ENCODE results near the gene HAND2. TPM values are rescaled to one million over a fixed set of nuclear protein-coding genes. Genes with fewer than 3 reads are reported as not detected.

HAND2 gene
- total and polyA plus RNA-seq, 4 donors: 0.06 to 0.77 (median 0.21) TPM

- H3K4me3 ChIP-seq: no peak overlapping the region
- H3K4me1 ChIP-seq (ENCODE audit: control insufficient read depth in 5 of 5, insufficient read depth in 5 of 5, low read length in 5 of 5): peaks cover 0 to 3% (median 0%) of the 10 kb centered on the region in 5 donors
- H3K36me3 ChIP-seq (ENCODE audit: control insufficient read depth in 4 of 4, insufficient read depth in 4 of 4, low read length in 4 of 4): no peaks in the 10 kb centered on the region
- no peaks in the 10 kb centered on the region for H3K27me3 ChIP-seq (ENCODE audit: control insufficient read depth in 3 of 3, insufficient read depth in 3 of 3, low read length in 2 of 3)
- WGBS, 2 donors: 63 to 70% methylated on average over 3 of the region's 3 CpGs
- ATAC-seq (ENCODE audit: insufficient read depth, low FRiP score) (no peak), DNase-seq (no peak)
- peaks cover 0 to 3% (median 0%) of the 10 kb centered on the region in 4 donors for H3K9me3 ChIP-seq (ENCODE audit: control insufficient read depth in 4 of 4, insufficient read depth in 3 of 4, low read length in 3 of 4)
- no peak overlapping the region for H3K9ac ChIP-seq (ENCODE audit: insufficient read depth in 1 of 2, low read length in 2 of 2)
- no peak for TF ChIP-seq CTCF (IDR thresholded peaks at IDR 0.05; ENCODE audit: control extremely low read depth, extremely low read depth)
- no peak overlapping the region for H3K27ac ChIP-seq (ENCODE audit: low read depth in 1 of 2, low read length in 1 of 2)
Observed at GRCh38 chr4:173572493-173573129, 42.6 kb upstream of the HAND2 start.

- peaks cover 0 to 3% (median 0%) of the 10 kb centered on the region in 5 donors for H3K4me1 ChIP-seq (ENCODE audit: control insufficient read depth in 5 of 5, insufficient read depth in 5 of 5, low read length in 5 of 5)
- peaks cover 0 to 3% (median 0%) of the 10 kb centered on the region in 4 donors for H3K9me3 ChIP-seq (ENCODE audit: control insufficient read depth in 4 of 4, insufficient read depth in 3 of 4, low read length in 3 of 4)
- WGBS, 2 donors: 60 to 64% methylated on average over 2 of the region's 2 CpGs
- no peak for DNase-seq
- no peak overlapping the region for H3K4me3 ChIP-seq
- no peak for TF ChIP-seq CTCF (IDR thresholded peaks at IDR 0.05; ENCODE audit: control extremely low read depth, extremely low read depth)
- H3K36me3 ChIP-seq (ENCODE audit: control insufficient read depth in 4 of 4, insufficient read depth in 4 of 4, low read length in 4 of 4): no peaks in the 10 kb centered on the region
- H3K9ac ChIP-seq (ENCODE audit: insufficient read depth in 1 of 2, low read length in 2 of 2): no peak overlapping the region
- ATAC-seq (ENCODE audit: insufficient read depth, low FRiP score): no peak
- no peak overlapping the region for H3K27ac ChIP-seq (ENCODE audit: low read depth in 1 of 2, low read length in 1 of 2)
- no peaks in the 10 kb centered on the region for H3K27me3 ChIP-seq (ENCODE audit: control insufficient read depth in 3 of 3, insufficient read depth in 3 of 3, low read length in 2 of 3)
Observed at GRCh38 chr4:173571620-173572019, 41.6 kb upstream of the HAND2 start.

- ATAC-seq (ENCODE audit: insufficient read depth, low FRiP score): no peak
- Histone ChIP-seq H3K4me1 (ENCODE audit: control insufficient read depth in 5 of 5, insufficient read depth in 5 of 5, low read length in 5 of 5) (no peaks in the 10 kb centered on the region), H3K9ac (ENCODE audit: insufficient read depth in 1 of 2, low read length in 2 of 2) (no peak overlapping the region), H3K4me3 (no peak overlapping the region), H3K27ac (ENCODE audit: low read depth in 1 of 2, low read length in 1 of 2) (no peak overlapping the region), H3K36me3 (ENCODE audit: control insufficient read depth in 4 of 4, insufficient read depth in 4 of 4, low read length in 4 of 4) (no peaks in the 10 kb centered on the region), H3K27me3 (ENCODE audit: control insufficient read depth in 3 of 3, insufficient read depth in 3 of 3, low read length in 2 of 3) (no peaks in the 10 kb centered on the region), H3K9me3 (ENCODE audit: control insufficient read depth in 4 of 4, insufficient read depth in 3 of 4, low read length in 3 of 4) (no peaks in the 10 kb centered on the region)
- TF ChIP-seq CTCF (IDR thresholded peaks at IDR 0.05; ENCODE audit: control extremely low read depth, extremely low read depth): no peak
- WGBS, 2 donors: 81 to 91% methylated on average over 2 of the region's 2 CpGs
- DNase-seq: no peak
Observed at GRCh38 chr4:173565281-173565680, 35.3 kb upstream of the HAND2 start.

GRCh38 chr4:173564461-173564860, 34.4 kb upstream of the HAND2 start:
- TF ChIP-seq CTCF (IDR thresholded peaks at IDR 0.05; ENCODE audit: control extremely low read depth, extremely low read depth): no peak
- Histone ChIP-seq H3K9ac (ENCODE audit: insufficient read depth in 1 of 2, low read length in 2 of 2) (no peak overlapping the region), H3K27me3 (ENCODE audit: control insufficient read depth in 3 of 3, insufficient read depth in 3 of 3, low read length in 2 of 3) (no peaks in the 10 kb centered on the region), H3K27ac (ENCODE audit: low read depth in 1 of 2, low read length in 1 of 2) (no peak overlapping the region), H3K4me3 (no peak overlapping the region), H3K36me3 (ENCODE audit: control insufficient read depth in 4 of 4, insufficient read depth in 4 of 4, low read length in 4 of 4) (no peaks in the 10 kb centered on the region), H3K9me3 (ENCODE audit: control insufficient read depth in 4 of 4, insufficient read depth in 3 of 4, low read length in 3 of 4) (no peaks in the 10 kb centered on the region), H3K4me1 (ENCODE audit: control insufficient read depth in 5 of 5, insufficient read depth in 5 of 5, low read length in 5 of 5) (no peaks in the 10 kb centered on the region)
- WGBS, 2 donors: 80 to 81% methylated on average over 2 of the region's 2 CpGs
- DNase-seq (no peak), ATAC-seq (ENCODE audit: insufficient read depth, low FRiP score) (no peak)
